Breast epithelium (tissue), 3 donors: ENCODE data around the gene CST1.
"Not testable (repeated sequence)": the region's sequence is repeated elsewhere in the genome, so short reads cannot be mapped to it uniquely, and the experiment has no call there.

Experiments used
- CTCF ChIP-seq, 3 donors: fragments of 450-650 bp; IDR thresholded peaks; one replicate each; pipeline ENCODE4 v1.5.1; 2016 to 2017; ENCODE audit warnings: antibody characterized with exemption in 3 of 3, mild to moderate bottlenecking in 3 of 3, moderate library complexity in 3 of 3
- POLR2A ChIP-seq: fragments of 450-650 bp; IDR thresholded peaks from one replicate; pipeline ENCODE4 v1.6.1; 2016; ENCODE audit warnings: antibody characterized with exemption, mild to moderate bottlenecking, moderate library complexity

GRCh38 chr20:23734440-23734839 is 16.3 kb downstream of the CST1 start:
- TF ChIP-seq CTCF (IDR thresholded peaks at IDR 0.05); POLR2A: not testable (repeated sequence)
